ENCODE data around the gene FAHD2A. TPM values are rescaled to one million over a fixed set of nuclear protein-coding genes. Genes with fewer than 3 reads are reported as not detected.

The FAHD2A gene
- 10 to 100 TPM; 46.6 to 52.3 TPM for total RNA-seq

GRCh38 chr2:95402370-95403203 is at the start of gene FAHD2A:
Gene FAHD2A (plus strand): TSS chr2:95402708. CDS start chr2:95405559, 2,851 bp downstream.

Small RNA genes lying within 50 kb of the gene (small RNA-seq; reads per million reads assigned to genes)
- 0 reads per million in 2 donors for gene AC133104.2

Other genes with a start within 250 kb of the FAHD2A start
- gene ZNF514, start 242.9 kb upstream of the FAHD2A start, total RNA-seq = 10 to 100 TPM; 11.0 to 12.7 TPM
- 1 to 10 TPM; 6.2 to 8.7 TPM for gene ZNF2, start 236.9 kb upstream of the FAHD2A start, total RNA-seq
- gene ZNF892, start 195.2 kb upstream of the FAHD2A start, total RNA-seq = 1 to 10 TPM; 5.2 to 6.7 TPM
- gene PROM2, start 128.3 kb upstream of the FAHD2A start, total RNA-seq = under 1 TPM; under 0.01 to 0.34 TPM
- 100 to 1,000 TPM in 1 of 2 donors, 10 to 100 TPM in 1; 33.3 to 168 TPM for gene KCNIP3, start 105.4 kb upstream of the FAHD2A start, total RNA-seq
- gene TRIM43B, start 82.0 kb downstream of the FAHD2A start, total RNA-seq = not detected
- gene TRIM43, start 189.3 kb downstream of the FAHD2A start, total RNA-seq = not detected